Stimulated activated CD4-positive, alpha-beta T cell treated with anti-CD3 and anti-CD28 coated beads, Interleukin-12 subunit alpha, Interleukin-12 subunit beta, amount 100 ng/mL, for 4 hours (primary cell): ENCODE data around the gene SLC29A3.
A peak's percentile ranks its signal among the peaks of the same experiment; 100 is the strongest.

ENCODE experiments used
- DNase-seq: peaks from one replicate; pipeline ENCODE4 v3.0.0-alpha.2; 2020

Gene SLC29A3

DNA sequence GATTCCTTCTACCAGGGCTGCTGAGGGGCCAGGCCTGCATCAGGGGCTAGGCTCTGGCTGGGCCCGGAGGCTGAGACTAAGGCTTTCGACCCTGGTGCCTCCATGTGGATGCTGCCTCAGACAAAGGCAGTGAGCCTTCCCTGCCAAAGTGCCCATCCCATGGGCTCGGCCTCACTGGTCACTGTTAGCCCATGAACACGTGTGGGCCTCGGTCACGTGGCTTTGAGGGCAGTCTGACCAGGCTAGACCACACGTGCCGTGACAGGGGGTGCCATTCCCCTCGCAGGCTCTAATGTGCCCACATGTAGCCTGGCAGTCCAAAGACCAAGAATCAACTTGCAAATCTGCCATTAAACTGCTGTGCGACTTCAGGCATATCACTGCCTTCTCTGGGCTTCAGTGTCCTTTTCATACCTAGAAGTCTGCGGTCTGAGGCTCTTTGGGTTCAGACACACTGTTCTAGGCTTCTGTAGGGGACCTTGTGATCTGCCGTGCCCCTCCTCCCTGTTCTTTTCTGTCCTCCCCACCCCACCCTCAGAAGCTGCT is 17.6 kb upstream of the SLC29A3 start:
- no peak for DNase-seq

DNA sequence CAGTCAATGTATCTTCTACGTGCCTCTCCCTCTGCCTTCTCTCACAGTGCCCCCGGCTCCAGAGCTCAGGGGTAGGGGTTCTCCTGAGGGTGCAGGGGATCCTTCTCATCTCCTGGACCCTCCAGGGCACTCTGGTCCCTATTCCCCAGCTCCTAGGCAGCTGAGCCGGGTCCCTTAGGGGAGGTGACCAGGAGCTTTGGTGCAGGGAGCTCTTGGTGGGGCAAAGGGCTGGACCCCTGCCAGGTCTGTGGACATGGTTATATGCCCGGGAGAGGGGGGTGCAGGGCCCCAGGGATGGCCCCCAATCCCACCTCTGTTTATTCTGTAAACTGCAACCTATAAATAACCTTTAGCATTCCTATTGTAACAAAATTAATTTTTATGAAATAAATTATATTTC is 16.6 kb upstream of the SLC29A3 start:
- DNase-seq = no peak

DNA sequence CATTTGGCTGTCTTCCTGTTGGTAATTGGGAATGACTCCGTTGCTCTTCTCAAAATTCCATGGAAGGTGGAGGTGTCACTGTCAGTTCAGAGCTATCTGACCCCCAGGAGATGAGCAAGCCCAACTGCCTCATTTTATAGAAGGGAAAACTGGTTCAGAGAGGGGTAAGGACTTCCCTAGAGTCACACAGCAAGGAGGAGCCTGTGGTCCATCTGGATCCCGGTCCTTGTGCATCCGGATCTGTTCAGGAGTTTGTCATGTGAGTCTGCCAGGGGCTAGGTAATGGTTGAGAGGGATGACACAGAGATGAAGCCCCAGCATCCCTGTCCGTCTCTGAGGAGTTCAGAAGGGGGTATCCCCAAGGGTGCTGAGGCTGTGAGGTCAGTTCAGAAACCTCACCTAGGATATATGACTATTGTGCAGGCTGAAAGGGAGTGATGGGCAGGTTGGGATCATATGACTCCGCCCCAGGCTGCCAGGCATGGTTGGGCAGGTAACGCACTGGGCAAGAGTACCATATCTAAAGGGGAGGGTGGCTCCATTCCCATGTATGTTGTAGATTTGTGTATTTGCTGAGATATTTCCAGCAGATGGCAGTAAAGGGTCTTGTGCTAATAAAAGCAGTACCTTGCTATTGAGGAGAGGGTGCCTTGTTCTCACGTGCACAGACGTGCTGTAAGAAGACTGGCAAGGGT is 16.0 kb upstream of the SLC29A3 start:
- no peak for DNase-seq

DNA sequence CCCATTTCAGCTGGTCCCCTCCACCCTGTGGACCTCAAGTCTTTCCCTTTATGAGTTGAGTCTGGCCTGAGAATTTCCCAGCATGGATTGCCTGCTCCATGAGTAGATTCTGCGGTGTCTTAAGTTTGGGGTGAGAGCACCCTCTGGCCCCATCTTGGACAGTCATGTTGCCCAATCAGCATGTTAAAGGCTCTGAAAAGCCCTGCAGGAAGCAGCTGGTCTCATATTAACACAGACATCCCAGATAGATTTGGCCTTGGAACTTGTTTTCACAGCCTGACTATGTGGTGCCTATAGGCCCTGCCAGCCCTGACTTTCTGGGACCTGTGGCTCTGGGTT is 15.5 kb upstream of the SLC29A3 start:
- no peak for DNase-seq

DNA sequence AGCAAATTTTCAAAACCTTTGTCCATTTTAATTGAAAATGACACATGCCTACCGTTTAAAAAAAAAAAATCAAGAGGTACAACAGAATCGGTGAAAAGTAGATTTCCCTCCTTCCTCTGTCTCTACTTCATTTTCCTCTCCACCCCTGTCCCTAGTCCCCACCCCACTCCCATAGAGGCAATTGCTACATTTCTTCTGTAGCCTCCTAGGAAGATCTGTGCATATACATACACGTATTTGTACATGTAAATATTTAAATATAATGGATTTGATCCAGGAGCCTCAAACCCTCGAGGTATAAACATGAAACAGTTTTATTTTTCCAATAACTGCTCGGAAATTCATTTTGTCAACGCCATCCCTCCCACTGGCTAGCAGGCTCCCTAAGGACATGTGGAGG is 14.1 kb upstream of the SLC29A3 start:
- DNase-seq = no peak

DNA sequence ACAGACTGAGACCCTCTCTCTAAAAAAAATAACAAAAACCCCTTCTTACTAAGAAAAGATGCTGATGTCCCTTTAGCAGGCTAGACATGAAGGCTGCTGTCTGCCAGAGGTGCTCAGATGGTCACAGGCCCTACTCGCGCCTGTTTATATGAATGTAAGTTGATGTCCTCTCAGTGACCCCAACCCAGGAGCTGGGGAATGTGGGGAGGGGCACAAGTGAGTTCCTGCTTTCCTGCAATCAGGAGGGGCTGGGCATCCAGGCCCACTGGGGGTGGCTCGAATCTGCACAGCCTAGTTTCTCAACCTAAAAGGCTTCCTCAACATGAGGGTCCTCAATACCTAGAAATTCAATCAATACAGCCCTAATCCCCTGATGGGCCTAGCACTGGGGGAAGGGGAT is 12.1 kb upstream of the SLC29A3 start:
- DNase-seq = no peak

DNA sequence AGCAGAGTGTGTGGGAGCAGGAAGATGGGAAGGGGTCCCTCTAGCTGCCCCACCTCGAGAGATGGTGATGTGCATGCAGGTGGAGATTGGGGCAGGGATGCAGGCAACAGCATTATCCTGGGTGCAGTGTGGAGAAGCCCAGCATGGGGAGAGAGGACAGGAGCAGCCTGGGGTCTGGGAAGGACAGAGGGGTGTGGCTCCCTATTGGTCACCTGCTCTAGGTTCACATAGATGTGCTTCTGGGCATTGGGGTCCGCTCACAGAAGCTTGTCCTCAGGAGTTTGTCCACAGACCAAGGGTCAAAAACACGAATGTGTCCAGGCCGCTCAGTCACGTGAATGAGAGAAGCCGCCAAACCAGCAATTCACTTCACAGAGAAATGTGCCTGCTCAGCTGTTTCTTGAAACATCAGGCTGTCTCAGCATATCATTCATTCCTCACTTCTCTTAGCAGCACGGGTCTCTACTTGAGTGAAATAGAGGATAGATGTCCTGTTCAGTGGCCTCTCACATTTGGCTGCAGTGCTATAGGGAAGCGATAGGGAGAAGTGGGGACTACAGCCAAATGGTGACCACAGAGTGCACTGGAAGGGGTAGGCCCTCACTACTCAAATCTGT is 11.5 kb upstream of the SLC29A3 start:
- DNase-seq = no peak

DNA sequence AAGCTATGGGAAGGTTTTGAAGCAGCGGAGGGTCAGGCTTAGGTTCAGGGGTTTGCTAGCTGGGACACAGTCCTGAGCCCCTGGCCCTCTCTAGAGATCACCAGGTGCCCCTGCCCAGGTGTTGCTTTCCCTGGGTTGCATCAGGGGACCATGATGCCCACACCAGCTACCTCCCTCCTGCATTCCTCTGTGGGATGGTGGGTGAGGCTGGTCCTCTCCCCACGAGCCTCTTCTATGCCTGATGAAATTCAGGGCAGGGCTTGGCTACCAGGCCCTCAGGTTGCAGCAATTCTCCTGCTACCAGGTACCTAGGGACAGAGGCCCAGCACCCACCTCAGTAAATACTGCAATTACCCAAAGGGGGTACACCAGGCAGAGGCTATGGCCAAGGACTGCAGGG is 10.8 kb upstream of the SLC29A3 start:
- no peak for DNase-seq

DNA sequence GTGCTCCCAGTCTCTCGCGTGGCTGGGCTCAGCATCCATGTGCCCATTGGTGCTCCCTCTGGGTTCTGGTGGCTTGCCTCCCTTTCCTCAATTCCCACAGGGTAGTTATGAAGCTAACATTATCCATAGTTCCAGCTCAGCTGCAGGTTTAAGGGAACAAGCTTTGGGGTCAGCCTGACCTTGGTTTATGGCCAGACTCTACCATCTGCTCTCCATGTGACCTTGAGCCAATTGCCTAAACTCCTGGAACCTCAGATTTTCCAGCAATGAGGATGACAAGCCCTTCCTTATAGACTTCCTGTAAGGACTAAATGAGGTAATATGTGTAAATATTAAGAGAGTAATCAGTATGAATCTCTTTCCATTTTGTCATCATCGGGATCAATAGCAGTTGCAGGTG is 10.1 kb upstream of the SLC29A3 start:
- DNase-seq = no peak

DNA sequence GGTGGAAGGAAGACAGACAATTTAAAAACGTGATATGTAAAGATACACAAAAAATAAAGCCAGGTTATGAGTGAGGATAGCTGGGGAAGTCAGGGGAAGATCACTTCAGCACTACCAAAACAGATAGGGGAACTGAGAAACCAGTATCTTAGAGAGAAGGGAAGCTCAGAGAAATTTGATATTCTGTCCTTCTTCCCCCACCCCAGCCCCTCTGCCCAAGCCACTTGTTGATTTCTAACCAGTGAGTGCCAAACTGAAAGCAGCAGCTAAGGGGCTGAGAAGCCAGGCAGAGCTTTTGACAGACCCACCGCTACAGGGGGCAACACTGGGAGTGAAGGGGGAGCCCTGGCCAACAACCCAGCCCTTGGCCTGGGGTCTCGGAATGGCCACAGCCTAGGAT is 9.1 kb upstream of the SLC29A3 start:
- DNase-seq = no peak

DNA sequence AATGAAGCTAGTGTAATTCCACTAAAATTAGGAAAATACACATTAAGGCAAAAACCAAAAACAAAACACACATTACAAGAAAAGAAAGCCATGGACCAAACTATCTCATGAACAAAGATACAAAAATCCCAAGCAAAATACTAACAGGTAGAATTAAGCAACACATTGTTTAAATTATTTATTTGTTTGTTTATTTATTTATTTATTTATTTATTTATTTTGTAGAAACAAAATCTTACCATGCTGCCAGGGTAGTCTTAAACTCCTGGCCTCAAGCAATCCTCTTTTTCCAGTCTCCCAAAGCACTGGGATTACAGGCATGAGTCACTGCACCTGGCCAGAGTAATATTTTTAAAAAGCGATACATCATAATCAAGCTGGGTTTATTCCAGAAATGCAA is 6.8 kb upstream of the SLC29A3 start:
- DNase-seq = no peak

DNA sequence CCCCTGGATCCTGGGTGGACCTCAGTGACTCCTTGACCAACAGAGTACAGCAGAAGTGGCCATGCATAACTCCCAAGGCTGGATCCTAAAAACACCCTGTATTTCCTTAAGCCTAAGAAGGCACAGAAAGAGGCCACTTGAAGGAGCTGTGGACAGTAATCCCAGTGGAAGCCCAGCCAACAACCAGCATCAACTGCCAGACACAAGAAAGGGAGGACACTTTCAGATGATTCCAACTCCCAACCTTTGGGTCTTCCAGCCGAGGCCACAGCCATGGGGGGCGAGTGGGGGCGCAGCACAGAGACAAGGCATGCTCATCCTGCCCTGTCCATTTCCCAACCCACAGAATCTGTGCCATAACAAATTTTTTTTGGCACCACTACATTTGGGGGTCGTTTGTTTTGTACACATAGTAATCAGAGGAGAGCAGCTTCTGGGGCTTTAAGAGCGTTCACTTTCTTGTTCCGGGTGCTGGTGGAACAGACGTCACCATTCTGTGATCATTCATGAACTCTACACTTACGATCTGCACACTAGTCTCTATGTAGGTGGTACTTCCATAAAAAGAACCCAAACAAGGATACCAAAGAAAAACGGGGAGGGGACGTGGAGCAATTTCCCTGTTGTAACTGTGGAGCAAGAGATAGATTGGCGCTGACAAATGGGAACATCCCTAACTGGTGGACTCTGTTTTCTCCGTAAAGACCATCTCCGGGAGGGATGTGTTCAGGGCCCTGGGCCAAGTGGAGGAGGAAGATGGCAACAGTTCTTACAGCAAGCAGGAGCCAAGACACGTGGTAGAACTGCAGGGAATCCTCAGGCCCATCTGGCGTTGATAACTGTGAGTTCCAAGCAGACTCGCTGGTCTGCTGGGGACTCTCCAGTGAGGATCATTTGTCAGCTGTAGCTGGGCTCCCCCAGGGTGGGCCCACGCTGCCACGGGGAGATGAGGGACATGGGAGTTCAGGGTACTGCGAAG is 6.0 kb upstream of the SLC29A3 start:
- DNase-seq = no peak

DNA sequence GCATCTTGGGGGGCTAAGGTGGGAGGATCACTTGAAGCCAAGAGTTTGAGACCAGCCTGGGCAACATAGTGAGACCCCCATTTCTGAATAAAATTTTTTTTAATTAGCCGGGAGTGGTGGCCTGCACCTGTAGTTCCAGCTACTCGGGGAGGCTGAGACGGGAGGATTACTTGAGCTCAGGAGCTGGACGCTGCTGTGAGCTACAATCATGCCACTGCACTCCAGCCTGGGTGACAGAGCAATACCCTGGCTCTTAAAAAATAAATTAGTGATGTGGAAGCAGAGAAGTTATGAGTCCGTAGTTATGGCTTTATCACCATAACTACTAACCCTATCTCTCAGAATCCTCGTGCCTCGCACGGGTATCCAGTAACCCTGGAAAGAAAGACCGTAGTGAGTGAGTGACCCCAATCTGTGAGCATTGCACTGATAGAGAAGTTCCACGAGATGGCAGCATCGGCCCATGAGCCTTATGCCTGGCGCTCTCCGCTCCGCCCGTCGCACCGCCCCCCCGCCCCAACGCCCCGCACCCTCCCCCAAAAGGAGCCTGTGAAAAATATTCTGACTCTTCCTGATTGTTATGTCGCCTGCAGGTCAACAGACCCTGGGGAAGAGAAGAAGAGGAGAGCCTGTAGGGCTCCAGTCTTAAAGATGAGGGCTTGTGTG is 4.9 kb upstream of the SLC29A3 start:
- peak; percentile 54 for DNase-seq

DNA sequence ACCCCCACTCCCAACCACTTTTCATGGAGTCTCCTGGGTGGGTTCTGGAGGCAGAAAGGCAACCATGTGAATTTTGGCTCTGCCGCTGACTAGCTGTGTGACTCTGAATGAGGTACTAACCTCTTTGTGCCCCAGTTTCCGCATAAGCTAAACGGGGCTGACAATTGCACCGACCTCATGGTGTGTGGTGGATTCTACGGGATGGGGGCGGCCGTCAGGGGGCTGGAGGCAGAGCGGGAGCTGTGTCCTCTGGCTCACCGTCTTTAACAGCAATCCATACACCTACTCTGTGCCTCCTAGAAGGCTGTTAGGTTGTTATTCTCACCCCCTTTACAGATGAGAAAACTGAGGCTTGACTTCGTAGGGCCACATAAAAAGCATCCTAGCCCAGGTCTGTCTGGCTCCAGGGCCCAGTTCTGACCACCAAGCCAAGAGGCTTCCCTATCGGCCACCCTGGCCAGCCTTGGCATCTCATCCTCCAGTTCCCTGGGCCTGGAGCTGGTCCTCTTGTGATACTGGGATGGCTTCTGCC is 4.3 kb upstream of the SLC29A3 start:
- no peak for DNase-seq

DNA sequence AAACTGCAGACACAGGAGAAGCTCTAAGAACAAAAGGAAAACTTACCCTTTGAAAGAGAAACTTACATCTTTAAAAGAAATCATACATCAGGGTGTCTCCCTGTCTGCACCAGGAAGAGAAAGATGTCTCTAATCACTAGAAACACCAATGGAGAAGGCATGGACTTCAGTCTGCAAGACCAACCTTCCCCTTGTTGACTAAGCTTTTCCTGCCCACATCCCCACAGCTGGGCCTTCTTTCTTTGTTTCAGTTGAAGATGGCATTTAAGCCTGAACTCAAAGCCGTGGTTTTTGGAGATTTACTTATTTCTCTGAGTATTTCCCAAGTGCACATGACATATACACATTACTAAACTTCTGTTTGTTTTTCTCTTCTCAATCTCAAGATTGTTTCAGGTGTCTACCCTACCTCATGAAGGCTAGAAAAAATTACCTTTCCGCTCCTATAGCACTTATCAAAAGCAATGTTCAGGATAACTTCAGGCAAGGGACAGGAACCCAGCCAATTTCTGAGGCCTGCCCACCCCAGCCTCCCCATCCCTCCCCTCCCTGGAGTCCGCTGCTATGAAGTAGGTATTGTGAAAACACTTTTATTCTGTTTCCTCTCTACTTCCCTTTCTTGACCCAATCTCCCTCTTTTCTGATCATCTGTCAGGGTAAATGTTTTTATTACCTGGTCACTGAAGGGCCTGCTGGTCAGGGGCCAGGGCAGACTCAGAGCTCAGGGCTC is 2.8 kb upstream of the SLC29A3 start:
- no peak for DNase-seq

DNA sequence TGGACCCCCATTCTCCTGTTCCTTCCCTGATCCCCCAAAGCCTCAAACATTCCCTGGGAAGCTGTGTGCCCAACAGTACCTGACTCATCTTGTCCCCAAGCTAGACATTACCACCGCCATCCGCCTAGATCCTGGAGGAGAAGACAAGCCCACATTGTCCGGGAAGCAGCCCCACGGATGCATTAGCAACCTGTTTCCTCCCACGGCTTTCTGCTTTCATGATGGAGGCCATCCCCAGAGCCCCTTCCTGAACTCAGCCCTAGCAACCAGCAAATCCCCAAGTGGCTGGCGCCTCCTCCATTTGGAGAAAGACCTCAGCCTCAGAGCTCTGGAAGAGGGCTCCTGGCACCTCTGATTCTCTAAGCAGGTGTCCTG is 2.3 kb upstream of the SLC29A3 start:
- no peak for DNase-seq

DNA sequence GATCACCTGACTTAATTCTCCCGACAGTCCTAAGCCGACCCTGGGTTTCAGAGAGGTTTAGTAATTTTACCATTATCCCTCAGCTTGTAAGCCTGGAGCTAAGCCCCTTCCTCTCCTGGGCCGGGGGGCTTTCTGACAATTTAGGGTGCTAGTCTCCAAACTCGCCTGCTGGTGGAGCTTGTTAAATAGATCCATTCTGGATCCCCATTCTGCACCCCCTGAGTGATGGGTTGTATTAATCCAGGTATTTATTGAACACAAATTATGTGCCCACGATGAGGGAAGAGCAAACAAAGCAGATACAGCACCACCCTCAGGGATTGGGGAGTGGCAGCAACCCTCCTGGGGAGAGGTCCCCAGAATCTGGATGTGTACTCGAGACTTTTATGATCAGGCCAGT is 1.3 kb upstream of the SLC29A3 start:
- no peak for DNase-seq

DNA sequence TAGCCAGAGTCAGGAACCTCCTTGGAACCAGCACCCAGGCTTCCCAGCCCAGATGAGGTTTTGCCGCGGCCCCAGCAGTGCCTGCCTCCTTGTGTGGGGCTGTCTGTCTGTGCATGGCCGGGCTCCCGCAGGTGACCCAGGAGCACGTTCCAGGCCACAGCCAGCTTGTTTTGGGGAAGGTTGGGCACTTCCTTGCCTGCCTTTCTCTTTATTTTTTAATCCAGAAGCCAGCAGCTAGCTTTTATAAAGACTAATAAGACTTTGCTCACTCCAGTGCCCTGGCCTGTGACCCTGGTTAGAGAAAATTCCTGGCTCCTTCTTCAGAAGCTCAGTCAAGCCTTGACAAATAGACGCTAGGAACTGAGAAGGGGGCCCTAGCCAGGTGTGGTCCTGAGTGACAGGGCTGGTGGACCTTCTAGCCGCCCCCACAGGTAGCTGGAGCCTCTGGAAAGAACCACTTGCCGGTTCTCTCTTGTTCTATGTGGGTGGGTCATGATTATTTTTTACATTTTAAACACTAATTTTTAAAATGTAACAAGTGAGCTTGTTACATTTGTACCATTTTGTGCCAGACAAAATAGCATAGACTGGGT is 837 bp downstream of the SLC29A3 start:
- no peak for DNase-seq

DNA sequence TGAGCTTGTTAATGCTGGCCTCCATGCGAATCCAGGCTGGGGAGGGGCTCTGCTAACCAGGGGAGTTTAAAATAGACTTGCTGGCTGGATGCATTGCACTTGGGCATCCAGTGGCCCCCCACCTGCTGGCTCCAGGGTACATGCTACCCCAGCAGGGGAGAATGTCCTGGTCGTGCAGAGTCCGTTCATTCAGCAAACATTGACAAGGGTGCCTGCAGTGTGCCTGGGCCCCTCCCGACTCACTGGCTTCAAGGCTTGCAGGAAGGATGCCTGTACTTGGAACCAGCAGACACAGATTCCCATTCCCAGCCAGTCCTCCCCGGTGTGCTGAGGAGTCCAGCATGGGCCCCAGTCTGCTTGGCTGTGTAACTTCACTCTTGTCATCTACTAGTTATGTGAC is 1.5 kb downstream of the SLC29A3 start:
- no peak for DNase-seq

DNA sequence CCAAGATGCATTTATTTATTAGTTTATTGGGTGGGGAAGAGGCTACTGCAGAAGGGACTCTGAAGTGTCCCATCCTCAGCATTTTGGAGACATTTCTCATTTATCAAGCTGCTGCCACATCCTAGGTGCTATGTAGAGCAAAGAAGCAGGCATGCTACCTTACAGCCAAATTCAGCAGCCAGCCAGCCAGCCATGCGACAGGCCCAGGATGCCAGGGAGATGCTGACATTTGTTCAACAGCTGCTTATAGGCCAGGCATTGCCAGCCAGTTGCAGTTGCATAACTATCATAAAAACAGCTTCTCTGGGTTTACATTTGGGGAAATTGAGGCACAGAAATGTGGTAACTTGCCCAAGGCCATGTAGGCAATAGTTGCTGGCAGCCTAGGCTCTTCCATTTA is 2.3 kb downstream of the SLC29A3 start:
- DNase-seq = no peak

DNA sequence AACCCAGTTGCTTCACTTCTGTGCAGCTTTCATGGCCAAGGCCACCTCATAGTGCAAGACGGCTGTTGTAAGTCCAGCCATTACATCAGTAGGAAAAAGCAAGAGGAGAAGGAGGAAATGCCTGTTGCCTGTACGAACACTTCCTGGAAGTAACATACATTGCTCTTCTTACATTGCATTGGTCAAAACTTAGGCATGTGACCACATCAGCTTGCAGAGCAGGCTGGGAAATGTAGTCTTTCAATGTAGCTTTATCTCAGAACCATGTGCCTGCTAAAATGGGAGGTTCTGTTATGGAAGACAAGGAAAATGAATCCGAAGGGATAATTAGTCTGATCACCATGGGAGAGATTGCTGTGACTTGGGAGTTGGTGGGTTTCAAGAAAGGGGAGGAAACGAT is 4.3 kb downstream of the SLC29A3 start:
- DNase-seq = no peak

DNA sequence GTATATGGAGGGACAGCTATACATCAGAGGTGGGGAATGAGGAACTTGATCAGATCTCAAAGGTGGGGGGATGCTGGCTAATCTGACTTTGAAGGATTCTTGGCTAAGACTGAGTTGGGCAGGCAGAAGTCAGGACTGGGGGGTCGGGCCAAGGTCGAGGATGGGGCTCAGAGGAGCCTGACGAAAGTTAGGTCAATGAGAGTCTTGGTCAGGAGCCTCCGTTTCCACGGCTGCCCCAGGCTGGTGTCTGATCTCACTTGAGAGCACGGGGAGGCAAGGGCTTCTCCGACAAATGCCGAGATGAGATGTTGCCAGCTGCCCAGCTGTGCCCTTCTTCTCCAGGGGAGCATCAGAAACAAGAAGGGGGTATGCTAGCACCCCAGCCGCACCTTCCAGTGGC is 5.7 kb downstream of the SLC29A3 start:
- no peak for DNase-seq
